Activated T-cell treated with anti-CD3 and anti-CD28 coated beads for 48 hours (primary cell): ENCODE measurements around the gene TCP11L1.
"Not testable (repeated sequence)": the region's sequence is repeated elsewhere in the genome, so short reads cannot be mapped to it uniquely, and the experiment has no call there.

Experiments used
- DNase-seq: peaks from one replicate; pipeline ENCODE4 v3.0.0-alpha.2; 2020; ENCODE audit warnings: low read depth

TCP11L1 gene

GRCh38 chr11:33065445-33066178, 26.2 kb downstream of the TCP11L1 start:
- DNase-seq = peak; percentile 65

GRCh38 chr11:33067294-33067693, 27.9 kb downstream of the TCP11L1 start:
- DNase-seq = no peak

- no peak for DNase-seq
These were observed 29.4 kb downstream of the TCP11L1 start for GRCh38 chr11:33068611-33069340.

GRCh38 chr11:33072465-33072864, 33.1 kb downstream of the TCP11L1 start:
- DNase-seq = no peak

GRCh38 chr11:33083918-33084317, 44.5 kb downstream of the TCP11L1 start:
- DNase-seq = no peak

- no peak for DNase-seq
These were observed 46.6 kb downstream of the TCP11L1 start for GRCh38 chr11:33086017-33086416.

- DNase-seq = no peak
These were observed 50.4 kb downstream of the TCP11L1 start for GRCh38 chr11:33089776-33090175.

- no peak for DNase-seq
These were observed 54.8 kb downstream of the TCP11L1 start for GRCh38 chr11:33094157-33094556.

- no peak for DNase-seq
These were observed 64.5 kb downstream of the TCP11L1 start for GRCh38 chr11:33103836-33104235.

- DNase-seq = no peak
These were observed 70.0 kb downstream of the TCP11L1 start for GRCh38 chr11:33109294-33109895.

GRCh38 chr11:33110083-33110482, 70.7 kb downstream of the TCP11L1 start:
- DNase-seq = no peak

GRCh38 chr11:33116535-33116934, 77.2 kb downstream of the TCP11L1 start:
- DNase-seq = no peak

- not testable (repeated sequence) for DNase-seq
These were observed 83.3 kb downstream of the TCP11L1 start for GRCh38 chr11:33122696-33123095.
